HG03066 (cell line): ENCODE measurements around the gene TSHZ2.
"Not testable (repeated sequence)": the region's sequence is repeated elsewhere in the genome, so short reads cannot be mapped to it uniquely, and the experiment has no call there.

Experiments used
- ATAC-seq: cut with Tn5 transposase; IDR thresholded peaks from one replicate; pipeline ENCODE4 v1.9.1; 2021; ENCODE audit warnings: low read depth; ENCODE audit not compliant: unreplicated experiment

TSHZ2 gene

DNA sequence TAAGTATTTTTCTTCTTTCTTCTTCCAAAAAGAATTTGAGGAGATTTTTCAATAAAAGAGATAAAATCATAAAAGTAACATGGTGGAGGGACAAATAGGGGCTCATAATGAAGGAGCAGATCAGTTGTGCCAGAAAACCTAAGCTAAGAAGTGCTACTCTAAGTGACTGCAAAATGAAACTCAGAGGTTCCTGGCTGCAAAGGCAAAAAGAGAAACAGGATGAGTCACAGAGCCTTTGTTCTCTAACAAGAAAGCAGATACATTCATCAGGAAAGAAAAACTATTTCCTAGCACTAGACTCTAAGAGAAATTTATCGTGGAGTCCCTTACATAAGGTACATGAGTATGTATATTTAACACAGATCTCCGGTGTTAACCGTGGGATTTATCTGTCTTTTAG is 49.8 kb downstream of the TSHZ2 start:
- no peak for ATAC-seq

DNA sequence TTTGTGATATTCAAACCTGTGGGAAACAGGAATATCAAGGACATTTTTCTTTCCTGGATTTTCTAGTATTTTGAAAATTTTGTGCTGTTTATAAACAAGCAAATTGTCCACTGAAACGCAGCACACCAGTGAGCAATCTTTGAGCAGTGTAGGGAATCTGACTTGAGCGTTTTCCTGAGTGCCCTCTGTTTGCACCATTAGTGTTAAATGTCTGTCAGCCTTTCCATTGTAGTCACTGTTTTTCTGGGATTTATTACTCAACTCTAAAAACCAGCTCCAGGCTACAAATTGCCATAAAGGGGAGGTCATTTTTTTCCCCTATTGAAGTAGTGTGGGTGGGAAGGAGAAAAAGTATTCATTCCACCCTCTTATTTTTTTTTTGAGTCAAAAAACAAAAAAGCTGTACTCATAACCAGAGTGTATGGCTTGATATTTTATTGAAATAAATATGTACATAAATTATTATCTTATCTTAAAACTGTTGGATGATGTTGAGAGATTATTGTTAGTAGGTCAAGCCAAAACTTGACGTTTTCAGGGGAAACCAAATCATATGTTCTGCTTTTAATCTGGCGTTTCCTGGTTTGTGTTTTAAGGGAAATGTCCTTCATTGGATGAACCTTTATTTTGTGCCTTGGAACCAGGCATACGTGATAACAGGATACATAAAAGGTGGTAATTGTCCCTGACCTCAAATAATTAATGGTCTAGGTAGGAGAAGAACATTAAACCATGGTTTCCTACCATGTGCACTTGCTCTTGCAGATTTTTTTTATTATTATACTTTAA is 51.8 kb downstream of the TSHZ2 start:
- no peak for ATAC-seq

DNA sequence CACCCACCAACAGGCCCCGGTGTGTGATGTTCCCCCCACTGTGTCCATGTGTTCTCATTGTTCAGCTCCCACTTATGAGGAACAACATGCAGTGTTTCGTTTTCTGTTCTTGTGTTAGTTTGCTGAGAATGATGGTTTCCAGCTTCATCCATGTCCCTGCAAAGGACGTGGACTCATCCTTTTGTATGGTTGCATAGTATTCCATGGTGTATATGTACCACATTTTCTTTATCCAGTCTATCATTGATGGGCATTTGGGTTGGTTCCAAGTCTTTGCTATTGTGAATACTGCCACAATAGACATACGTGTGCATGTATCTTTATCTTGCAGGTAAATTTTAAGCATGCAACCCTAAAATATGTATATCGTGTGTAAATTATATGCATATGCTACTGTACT is 52.5 kb downstream of the TSHZ2 start:
- not testable (repeated sequence) for ATAC-seq

DNA sequence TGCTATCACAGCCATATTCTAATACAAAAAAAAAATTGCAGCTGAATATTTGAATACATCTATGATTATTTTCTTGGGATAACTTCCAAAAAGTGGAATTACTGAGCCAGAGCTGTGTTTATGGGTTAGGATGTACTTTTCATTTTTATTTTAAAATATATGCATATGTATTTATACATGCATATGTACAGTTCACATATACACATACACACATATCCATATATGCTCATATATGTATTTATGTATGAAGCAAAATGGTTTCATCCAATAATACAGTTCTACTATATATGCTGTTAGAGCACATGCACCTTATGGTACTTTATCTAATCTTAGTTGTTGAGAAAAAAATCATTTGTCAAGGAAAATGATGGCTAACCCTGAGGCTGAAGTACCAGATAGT is 54.9 kb downstream of the TSHZ2 start:
- no peak for ATAC-seq

DNA sequence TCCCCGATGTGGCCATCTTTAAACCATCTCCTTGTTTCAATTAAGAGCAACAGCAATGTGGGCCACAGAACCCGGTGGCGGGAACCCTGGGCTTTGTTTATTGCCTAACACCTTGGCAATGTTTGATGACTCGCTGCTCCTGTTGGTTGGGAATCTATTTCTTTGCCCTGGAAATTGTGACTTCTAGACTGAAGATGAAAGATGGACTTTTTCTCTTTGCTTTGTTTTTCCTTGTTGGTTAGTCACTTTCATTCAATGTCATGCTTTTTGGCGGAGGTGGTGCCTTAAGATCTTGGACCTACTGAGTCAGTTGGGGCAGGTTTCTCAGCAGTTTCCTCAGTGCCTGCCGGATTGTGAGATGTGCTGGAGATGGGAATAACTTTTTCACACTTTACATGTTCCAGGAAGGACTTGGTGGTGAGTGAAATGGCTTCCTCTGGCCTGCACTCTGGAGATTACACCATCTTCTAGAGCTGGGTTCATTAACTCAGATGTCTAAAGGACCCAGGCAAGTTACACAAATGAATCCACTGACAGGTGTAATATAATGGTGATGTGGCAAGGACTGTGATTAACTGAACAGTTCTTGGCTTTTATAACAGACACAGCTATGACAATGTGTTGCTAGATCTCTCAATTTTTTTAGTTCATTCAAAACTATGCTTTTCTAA is 56.3 kb downstream of the TSHZ2 start:
- no peak for ATAC-seq

DNA sequence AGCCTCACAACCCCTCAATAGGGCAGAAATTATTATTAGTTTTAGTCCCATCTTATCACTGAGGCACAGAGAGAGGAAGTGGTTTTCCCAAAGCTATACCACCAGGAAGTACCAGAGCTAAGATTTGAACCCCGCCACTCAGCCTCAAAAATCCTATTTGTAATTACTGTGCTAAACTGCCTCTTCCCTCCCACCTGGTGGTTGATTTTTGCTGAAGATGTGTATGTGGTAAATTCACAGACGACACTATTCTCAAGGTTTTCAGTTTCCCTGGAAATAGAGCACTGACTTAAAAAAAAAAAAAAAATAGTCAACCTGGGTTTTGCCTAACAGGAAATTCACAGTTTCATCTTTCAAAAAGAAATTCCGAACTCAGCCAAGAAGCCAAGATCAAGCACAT is 57.9 kb downstream of the TSHZ2 start:
- ATAC-seq = no peak

DNA sequence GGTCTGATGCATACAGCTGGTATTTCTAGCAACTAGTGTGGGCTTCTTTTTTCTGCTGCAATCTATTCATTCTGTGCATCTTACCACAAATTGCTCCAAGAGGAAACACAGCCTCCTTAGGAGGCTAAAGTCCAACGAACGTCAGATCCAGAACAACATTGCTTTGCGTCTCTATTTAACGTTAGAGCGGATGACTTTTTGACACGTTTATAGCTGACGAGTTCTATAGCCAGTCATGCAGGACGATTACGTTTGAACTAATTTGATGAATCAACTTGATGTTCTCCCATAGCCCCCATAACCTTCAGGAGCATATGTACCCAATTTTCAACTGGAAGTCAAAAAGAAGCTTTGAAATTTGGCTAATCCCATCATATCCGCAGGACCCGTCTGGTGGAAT is 59.9 kb downstream of the TSHZ2 start:
- no peak for ATAC-seq

DNA sequence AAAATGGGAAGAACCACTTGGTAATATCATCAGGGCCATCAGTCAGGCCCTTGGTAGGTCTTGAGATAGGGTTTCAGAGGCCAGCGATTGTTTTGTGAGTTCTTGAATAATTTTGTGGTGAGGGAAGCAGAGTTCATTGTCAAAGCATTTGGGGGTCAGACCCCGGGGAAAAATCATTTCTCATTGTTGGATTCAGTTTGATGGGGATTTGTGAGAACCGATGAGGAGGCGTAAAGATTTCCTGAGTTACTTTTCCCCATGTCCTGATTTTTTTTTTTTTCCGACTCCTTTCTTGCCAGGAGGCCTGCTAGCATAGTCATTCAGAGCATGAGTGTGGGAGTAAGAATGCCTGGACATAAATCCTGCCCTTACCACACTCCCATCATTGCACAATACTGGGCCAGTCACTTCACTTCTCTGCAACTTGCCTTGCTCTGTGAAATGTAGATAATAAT is 60.3 kb downstream of the TSHZ2 start:
- no peak for ATAC-seq

DNA sequence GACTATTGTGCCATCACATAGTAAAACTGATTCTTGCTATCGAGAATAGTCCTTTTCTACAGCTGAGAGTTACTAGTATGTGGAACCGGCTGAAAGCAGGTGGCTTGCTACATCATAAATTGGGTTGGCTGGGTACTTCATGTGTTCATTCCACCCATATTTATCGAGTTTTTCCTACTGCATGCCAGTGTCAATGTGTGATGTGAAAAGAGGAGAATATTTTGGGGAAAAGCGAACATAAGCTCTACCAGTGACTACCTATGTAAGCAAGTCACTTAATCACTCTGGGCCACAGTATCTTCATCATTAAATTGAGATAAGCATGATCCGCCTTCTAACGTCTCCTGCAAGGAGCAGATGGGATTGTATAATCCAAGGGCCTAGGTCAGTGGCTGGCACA is 61.0 kb downstream of the TSHZ2 start:
- no peak for ATAC-seq

DNA sequence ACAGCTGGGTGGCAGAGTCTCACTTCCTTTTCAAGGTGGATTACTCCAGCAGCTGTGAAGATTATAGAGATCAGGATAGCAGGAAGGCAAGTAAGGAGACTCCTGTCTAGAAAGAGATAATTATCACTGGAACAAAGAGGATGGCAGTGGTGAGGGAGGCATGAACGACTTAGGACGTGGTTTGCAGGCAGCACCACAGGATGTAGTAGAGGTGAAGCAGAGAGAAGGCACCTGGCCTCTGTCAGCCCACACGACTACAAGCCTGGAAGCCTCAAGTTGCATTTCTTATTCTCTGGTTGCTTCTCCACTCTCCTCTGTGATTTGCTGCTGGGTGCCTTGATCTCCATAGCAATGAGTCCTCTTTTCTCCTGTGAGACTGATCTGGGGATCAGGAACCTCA is 62.7 kb downstream of the TSHZ2 start:
- no peak for ATAC-seq

DNA sequence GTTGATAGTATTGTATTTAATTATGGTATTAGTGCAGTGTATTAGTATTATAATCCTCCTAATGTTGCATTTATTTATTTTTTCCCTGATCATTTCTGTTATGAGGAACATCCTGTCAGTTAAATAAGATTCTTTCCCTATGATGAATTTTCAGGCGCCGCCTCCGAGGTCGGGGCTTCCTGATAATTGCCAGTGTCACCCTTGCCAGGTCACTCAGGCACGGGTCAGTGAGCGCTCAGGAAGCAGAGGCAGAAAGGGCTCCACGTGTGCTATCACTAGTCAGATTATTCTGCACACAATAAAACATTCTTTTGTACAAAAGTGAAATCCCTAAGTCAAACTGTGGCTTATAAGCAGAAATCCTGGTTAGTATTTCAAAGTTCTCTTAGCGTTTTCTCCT is 64.8 kb downstream of the TSHZ2 start:
- no peak for ATAC-seq

DNA sequence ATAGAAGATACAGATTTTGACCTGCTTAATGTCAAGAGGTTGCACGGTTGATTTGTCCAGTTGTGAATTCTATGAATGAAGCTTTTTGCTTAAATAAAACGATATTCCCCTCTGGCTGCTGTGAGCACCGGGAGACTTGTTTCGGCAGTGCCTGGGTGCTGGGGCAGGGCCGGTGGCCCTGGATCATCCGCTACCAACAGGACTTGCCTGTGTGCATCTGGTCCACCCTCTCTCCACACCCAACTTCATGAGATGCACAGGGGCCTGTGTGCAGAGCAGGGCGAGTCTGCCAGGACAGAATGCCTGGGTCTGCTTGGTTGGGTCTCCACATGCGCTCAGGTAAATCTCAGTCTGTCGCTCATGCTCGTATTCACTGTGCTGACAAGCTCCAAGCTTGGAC is 65.5 kb downstream of the TSHZ2 start:
- ATAC-seq = no peak

DNA sequence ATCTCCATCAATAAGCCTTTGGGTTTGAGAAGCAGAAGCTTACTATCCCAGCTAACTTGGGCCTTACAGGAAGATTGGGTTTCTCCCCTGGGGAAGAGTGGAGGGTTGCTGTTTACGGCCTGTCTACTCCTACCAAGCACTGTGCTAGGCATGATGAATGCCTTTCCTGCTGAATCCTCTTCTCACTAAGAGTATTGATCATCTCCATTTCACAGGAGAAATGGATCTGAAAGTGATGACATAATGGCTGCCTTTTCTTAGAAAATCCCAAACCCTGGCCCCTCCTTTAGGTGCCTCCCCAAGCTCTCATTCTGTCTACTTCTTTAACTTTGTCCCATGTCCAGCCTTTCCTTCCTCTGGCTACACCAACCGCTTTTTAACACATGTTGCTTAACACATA is 66.1 kb downstream of the TSHZ2 start:
- no peak for ATAC-seq

DNA sequence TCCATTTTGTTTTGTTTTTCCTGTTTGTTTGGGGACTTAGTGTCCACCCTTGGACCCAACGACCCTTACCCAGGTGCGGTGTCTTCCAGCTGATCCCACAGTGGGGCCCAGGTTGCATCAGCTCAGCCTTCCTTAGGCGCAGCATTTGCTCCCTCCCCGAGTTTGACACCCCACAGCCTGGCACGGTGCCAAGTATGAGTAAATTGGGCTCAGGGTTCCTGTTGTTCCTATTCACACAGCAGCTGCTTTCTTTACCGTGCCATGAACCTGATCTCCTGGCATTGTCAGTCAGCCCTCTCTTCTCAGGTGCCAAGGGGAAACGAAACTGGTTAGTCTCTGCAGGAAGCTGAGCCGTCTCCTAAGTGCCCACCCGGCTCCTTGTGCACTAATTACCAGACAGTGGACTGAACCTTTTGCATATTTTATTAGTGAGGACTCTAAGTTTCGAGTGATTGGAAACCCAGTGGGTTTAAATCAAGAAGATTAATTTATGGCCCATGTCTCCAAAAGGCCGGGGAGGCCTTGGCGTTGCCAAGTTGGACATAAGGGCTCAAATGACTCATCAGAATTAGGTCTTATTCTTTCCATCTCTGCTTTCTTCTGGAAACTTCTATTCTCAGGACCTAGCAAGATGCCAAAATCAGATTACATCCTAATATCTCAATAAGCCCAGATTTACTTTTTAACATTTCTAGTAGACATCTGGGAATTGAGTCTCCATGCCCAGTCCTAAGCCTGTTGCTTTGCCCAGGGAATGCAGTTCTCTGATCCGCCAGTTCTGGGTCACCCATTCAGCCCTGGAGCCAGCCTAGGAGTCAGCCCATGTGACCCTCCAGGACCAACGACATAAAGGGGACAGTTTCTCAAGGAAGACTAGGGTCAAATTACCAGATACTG is 68.8 kb downstream of the TSHZ2 start:
- ATAC-seq = no peak

DNA sequence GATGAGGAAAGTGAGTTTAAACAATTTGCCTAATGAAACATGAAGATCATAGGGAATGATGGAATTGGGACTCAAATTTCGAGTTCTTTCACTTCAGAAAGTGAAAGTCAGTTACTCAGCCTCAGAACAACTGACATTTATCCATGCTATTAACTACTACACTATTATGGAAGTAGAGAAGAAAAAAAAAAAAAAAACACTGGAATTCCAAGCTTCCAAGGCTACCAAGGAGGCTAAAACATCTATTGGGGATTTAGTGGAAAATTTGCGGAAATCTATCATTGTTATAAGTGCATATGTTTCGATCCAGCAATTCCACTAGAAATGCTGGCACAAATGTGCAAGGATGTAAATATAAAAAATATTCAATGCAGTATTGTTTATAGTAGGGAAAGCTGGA is 70.4 kb downstream of the TSHZ2 start:
- ATAC-seq = no peak

DNA sequence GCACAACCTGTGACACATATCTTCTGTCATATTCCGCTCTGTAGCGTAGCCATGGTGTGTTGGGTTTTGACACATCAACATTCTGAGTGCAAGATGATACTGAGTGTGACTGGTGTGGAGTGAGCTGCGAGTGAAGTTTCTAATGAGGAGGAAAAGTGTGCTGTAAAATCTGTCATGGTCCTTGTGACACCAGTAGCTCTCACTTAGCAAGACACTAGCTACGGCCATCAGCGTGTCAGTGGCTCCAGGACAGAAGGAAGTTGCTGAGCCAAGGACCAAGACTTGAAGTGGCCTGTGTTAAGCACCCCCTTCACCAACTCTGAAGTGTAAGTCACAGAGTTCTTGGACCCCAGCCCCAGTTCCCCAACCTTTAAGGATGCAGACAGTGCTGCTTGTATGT is 72.1 kb downstream of the TSHZ2 start:
- no peak for ATAC-seq

DNA sequence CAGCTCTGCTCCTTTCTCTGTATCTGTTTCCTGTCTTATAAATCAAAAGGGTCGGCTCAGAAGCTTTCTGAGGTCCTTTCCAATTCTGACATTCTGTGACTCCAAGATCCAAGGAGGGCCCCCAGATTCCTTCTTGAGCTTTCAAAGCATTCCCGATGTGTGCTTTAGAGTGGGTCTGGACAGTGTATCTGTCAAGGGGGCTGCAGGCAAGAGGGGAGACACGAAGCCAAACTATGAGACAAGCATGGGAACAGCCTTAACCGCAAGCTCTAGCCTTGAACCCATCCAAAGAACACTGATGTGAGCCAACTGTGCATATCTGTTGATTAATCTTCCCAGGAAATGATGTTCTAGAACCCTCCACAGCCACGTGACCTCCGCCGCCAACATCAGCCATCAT is 73.8 kb downstream of the TSHZ2 start:
- ATAC-seq = no peak

DNA sequence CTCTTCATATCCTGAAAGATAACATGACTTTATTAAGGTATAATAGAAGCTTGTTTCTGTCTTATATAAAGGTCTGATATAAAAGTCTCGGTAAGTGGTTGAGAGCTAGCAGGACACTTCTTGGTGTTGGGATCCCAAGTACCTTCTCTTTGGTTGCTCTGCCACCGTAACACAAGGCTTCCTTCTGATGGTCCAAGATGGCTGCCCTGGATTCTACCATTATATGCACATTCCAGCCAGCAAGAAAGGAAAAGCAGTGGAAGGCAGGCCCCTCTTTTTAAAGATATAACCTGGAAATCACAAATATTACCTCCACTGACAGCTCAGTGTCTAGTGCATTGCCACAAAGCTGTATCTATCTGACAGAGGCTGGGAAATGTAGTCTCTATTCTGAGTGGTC is 75.0 kb downstream of the TSHZ2 start:
- no peak for ATAC-seq

DNA sequence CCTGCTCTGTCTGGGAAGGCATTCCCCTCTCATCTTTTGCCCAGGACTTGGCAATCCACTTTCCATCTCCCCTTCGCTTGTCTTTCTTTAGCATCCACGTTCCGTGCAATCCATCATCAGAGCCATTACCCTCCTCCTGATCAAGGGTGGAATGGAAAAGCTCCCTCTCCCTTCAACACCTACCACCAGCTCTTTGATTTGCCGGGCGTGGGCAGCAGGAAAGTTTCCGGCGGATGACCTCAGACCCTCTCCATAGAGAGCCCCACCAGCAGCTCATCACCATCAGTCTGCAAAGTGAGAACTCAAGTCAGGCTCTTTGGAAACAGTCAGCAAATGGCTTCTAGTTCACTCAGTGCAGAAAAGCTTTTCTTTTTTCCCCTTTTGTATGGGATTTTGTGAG is 76.2 kb downstream of the TSHZ2 start:
- ATAC-seq = no peak

DNA sequence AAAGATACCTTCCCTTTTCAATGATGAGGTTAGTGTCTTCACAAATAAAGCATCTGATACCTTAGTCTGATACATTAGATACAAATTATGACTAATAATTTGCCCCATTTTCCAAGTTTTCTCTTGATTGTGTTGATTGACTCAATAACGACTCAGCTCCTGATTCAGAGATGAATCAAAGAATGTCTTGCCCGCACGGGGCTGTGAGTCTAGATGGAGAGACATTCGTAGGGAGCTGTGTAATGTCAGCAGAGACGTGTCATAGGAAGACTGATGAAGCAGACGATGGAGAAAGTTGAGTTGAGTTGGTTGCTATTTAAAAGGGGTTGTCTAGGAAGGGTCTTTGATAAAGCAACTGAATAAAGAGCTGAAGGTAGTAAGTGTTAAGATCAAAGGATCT is 78.2 kb downstream of the TSHZ2 start:
- ATAC-seq = no peak

DNA sequence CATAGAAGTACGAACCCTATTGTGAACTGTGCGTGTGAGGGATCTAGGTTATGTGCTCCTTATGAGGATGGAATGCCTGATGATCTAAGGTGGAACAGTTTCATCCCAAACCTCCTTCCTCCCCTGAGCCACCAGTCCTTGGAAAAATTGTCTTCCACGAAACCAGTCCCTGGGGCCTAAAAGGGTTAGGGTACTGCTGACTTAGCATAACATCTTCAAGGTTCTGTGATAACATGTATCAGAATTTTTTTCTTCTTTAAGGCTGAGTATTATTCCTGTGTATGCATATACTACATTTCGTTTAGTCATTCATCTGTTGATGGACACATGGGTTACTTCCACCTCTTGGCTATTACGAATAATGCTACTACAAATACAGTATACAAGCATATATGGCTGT is 80.2 kb downstream of the TSHZ2 start:
- no peak for ATAC-seq
